ENCODE results near the gene NAA20.

The NAA20 gene

GRCh38 chr20:20051767-20052073, 34.6 kb downstream of the NAA20 start:
- peak overlapping the region; percentile 73 for H3K27ac ChIP-seq (replicated peaks)
- no peak for DNase-seq (ENCODE audit: low read depth in 1 of 2, low spot score in 1 of 2)
- TF ChIP-seq, protein P1, sequence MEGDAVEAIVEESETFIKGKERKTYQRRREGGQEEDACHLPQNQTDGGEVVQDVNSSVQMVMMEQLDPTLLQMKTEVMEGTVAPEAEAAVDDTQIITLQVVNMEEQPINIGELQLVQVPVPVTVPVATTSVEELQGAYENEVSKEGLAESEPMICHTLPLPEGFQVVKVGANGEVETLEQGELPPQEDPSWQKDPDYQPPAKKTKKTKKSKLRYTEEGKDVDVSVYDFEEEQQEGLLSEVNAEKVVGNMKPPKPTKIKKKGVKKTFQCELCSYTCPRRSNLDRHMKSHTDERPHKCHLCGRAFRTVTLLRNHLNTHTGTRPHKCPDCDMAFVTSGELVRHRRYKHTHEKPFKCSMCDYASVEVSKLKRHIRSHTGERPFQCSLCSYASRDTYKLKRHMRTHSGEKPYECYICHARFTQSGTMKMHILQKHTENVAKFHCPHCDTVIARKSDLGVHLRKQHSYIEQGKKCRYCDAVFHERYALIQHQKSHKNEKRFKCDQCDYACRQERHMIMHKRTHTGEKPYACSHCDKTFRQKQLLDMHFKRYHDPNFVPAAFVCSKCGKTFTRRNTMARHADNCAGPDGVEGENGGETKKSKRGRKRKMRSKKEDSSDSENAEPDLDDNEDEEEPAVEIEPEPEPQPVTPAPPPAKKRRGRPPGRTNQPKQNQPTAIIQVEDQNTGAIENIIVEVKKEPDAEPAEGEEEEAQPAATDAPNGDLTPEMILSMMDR (IDR thresholded peaks at IDR 0.05; ENCODE audit: insufficient read depth, low read length) = no peak
- TF ChIP-seq GABPA (IDR thresholded peaks at IDR 0.05; ENCODE audit: low read depth) (no peak), POLR2AphosphoS5 (IDR thresholded peaks at IDR 0.05; ENCODE audit: low read depth) (no peak), SPI1 (IDR thresholded peaks at IDR 0.05; ENCODE audit: borderline replicate concordance, low read depth) (no peak), REST (IDR thresholded peaks at IDR 0.05; ENCODE audit: insufficient replicate concordance, low read depth) (no peak)
- peak overlapping the region; percentile 92 for H3K4me3 ChIP-seq (replicated peaks; ENCODE audit: insufficient read depth, low read length)
- H3K27me3 ChIP-seq (ENCODE audit: insufficient read depth, poor library complexity, severe bottlenecking) = no peaks in the 10 kb centered on the region

GRCh38 chr20:20052074-20052970, 35.2 kb downstream of the NAA20 start, which contains the start of the genes CFAP61 and CRNKL1:
CFAP61 (plus strand) TSS chr20:20052532; CDS start chr20:20056654, 4,122 bp downstream.
CRNKL1 (minus strand) TSS chr20:20052466; CDS start chr20:20052342, 124 bp downstream.
- peak within 1 kb of the TSS; percentile 92 for H3K4me3 ChIP-seq (replicated peaks; ENCODE audit: insufficient read depth, low read length)
- H3K27ac ChIP-seq (replicated peaks) = peak within 1 kb of the TSS; percentile 73
- no peak for TF ChIP-seq SPI1 (IDR thresholded peaks at IDR 0.05; ENCODE audit: borderline replicate concordance, low read depth)
- TF ChIP-seq REST (IDR thresholded peaks at IDR 0.05; ENCODE audit: insufficient replicate concordance, low read depth) = no peak
- peak; percentile 39; the same call in 1 of the 2 replicates for TF ChIP-seq POLR2AphosphoS5 (IDR thresholded peaks at IDR 0.05; ENCODE audit: low read depth)
- peak; percentile 90 for TF ChIP-seq GABPA (IDR thresholded peaks at IDR 0.05; ENCODE audit: low read depth)
- TF ChIP-seq, protein P1 (IDR thresholded peaks at IDR 0.05; ENCODE audit: insufficient read depth, low read length) = no peak
- no peaks in the 10 kb centered on the region for H3K27me3 ChIP-seq (ENCODE audit: insufficient read depth, poor library complexity, severe bottlenecking)
- peak; percentile 96 to 97 for DNase-seq (ENCODE audit: low read depth in 1 of 2, low spot score in 1 of 2)

DNA sequence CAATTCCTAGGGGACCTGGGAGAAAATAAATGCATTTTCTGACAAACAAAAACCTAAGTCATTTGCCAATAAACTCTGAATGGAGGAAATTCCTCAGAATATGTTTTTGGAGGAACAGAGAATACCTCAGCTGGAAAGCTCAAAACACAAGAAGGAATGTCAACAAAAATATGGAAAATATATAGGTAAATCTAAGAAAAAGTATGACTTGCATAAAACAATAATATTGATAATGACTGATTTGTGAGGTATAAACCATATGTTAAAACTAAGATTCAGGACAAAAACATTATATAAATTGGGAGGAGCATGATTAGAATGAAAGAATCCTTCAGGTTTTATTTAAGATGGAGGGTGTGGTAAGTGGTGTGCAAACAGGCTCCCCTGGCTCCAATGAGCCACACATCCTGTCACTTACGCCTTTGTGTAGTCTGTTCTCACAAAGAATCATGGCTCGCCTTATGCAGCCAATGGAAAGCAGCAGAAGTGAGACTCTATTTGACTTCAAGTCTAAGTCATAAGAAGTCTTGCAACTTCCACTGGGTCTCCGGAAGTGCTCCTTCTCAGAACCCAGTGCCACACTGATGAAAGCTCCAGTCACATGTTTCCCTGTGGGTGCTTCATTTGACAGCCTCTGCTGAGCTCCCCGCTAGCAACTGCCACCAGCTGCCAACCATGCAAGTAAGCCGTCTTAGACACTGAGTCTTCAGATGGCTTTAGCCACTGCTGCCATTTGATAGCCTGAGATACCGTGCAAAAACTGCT, 43.3 kb downstream of the NAA20 start:
- no peak overlapping the region for H3K27ac ChIP-seq (replicated peaks)
- TF ChIP-seq, protein P1 (IDR thresholded peaks at IDR 0.05; ENCODE audit: insufficient read depth, low read length) = no peak
- no peak for TF ChIP-seq POLR2AphosphoS5 (IDR thresholded peaks at IDR 0.05; ENCODE audit: low read depth)
- TF ChIP-seq SPI1 (IDR thresholded peaks at IDR 0.05; ENCODE audit: borderline replicate concordance, low read depth) = no peak
- TF ChIP-seq REST (IDR thresholded peaks at IDR 0.05; ENCODE audit: insufficient replicate concordance, low read depth) = no peak
- no peak for TF ChIP-seq GABPA (IDR thresholded peaks at IDR 0.05; ENCODE audit: low read depth)
- H3K27me3 ChIP-seq (ENCODE audit: insufficient read depth, poor library complexity, severe bottlenecking) = peaks cover 13% of the 10 kb centered on the region
- DNase-seq (ENCODE audit: low read depth in 1 of 2, low spot score in 1 of 2) = no peak
- no peak overlapping the region for H3K4me3 ChIP-seq (replicated peaks; ENCODE audit: insufficient read depth, low read length)
